ENCODE measurements around the gene KPNA3. TPM values are rescaled to one million over a fixed set of nuclear protein-coding genes. Genes with fewer than 3 reads are reported as not detected.
A peak's percentile ranks its signal among the peaks of the same experiment; 100 is the strongest.

The KPNA3 gene, protein sequence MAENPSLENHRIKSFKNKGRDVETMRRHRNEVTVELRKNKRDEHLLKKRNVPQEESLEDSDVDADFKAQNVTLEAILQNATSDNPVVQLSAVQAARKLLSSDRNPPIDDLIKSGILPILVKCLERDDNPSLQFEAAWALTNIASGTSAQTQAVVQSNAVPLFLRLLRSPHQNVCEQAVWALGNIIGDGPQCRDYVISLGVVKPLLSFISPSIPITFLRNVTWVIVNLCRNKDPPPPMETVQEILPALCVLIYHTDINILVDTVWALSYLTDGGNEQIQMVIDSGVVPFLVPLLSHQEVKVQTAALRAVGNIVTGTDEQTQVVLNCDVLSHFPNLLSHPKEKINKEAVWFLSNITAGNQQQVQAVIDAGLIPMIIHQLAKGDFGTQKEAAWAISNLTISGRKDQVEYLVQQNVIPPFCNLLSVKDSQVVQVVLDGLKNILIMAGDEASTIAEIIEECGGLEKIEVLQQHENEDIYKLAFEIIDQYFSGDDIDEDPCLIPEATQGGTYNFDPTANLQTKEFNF
- 31.3 TPM for polyA plus RNA-seq
- long read RNA-seq, donor 1, full-length matches to known transcripts: 7 of 22 reads
- long read RNA-seq, donor 1, partial matches to known transcripts: 15 of 22 reads
- long read RNA-seq, donor 1, other reads (novel, unspliced or antisense): 0 of 22 reads
- long read RNA-seq, donor 2, full-length matches to known transcripts: 7 of 7 reads
- long read RNA-seq, donor 2, partial matches to known transcripts: 0 of 7 reads
- long read RNA-seq, donor 2, other reads (novel, unspliced or antisense): 0 of 7 reads
- long read RNA-seq, donor 3: 0 reads
- long read RNA-seq, donor 4, full-length matches to known transcripts: 1 of 1 reads
- long read RNA-seq, donor 4, partial matches to known transcripts: 0 of 1 reads
- long read RNA-seq, donor 4, other reads (novel, unspliced or antisense): 0 of 1 reads
- long read RNA-seq, donor 5, full-length matches to known transcripts: 4 of 4 reads
- long read RNA-seq, donor 5, partial matches to known transcripts: 0 of 4 reads
- long read RNA-seq, donor 5, other reads (novel, unspliced or antisense): 0 of 4 reads
- long read RNA-seq, donor 6, full-length matches to known transcripts: 12 of 12 reads
- long read RNA-seq, donor 6, partial matches to known transcripts: 0 of 12 reads
- long read RNA-seq, donor 6, other reads (novel, unspliced or antisense): 0 of 12 reads
- long read RNA-seq, donor 7, full-length matches to known transcripts: 4 of 4 reads
- long read RNA-seq, donor 7, partial matches to known transcripts: 0 of 4 reads
- long read RNA-seq, donor 7, other reads (novel, unspliced or antisense): 0 of 4 reads
- long read RNA-seq, donor 8, full-length matches to known transcripts: 7 of 7 reads
- long read RNA-seq, donor 8, partial matches to known transcripts: 0 of 7 reads
- long read RNA-seq, donor 8, other reads (novel, unspliced or antisense): 0 of 7 reads
- long read RNA-seq, donor 9, full-length matches to known transcripts: 3 of 3 reads
- long read RNA-seq, donor 9, partial matches to known transcripts: 0 of 3 reads
- long read RNA-seq, donor 9, other reads (novel, unspliced or antisense): 0 of 3 reads
- long read RNA-seq, donor 10, full-length matches to known transcripts: 10 of 52 reads
- long read RNA-seq, donor 10, partial matches to known transcripts: 42 of 52 reads
- long read RNA-seq, donor 10, other reads (novel, unspliced or antisense): 0 of 52 reads
- long read RNA-seq, donor 11, full-length matches to known transcripts: 5 of 5 reads
- long read RNA-seq, donor 11, partial matches to known transcripts: 0 of 5 reads
- long read RNA-seq, donor 11, other reads (novel, unspliced or antisense): 0 of 5 reads

DNA sequence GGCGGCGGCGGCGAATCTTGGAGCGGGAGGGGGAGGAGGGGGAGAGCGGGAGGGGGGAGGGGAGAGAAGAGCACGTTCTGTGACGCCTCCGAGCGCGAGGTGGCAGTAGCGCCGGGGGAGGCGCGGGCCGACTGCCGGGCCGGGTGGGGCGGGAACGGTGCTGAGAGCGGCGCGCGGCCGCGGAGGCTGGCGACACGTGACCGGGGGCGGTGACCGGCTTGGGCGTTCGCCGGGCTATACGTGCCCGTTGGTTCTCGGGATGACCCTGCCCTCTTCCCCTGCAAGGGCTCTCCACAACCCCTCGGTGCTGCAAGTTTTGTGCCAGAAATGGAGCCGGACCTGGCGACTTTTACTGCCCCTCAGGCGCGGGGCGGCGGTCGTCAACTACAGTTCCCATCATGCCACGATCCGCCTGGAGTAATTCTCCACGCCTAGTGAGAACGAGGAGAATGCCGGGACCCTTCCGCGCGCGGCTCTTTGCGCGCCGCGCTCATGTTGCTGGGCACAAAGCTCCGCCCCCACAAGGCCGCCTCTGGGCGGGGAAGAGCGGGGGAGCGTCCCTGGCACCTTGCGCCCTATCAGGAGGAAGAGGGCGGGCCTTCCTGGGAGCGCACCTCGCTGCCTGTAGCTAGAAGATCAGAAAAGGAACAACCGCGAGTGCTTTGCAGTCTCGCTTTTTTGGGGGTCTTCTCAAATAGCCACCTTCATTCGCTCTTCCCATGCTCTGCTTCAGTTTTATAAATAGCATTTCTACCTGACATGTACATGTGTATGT is at the start of gene KPNA3:
Gene KPNA3, minus strand, starts transcription at position 133 of the 775 bp plus-strand sequence. CDS start 176 bp downstream, outside the sequence.
- Histone ChIP-seq H3K4me1 (ENCODE audit: control insufficient read depth, insufficient read depth, low read length) (peaks cover 10% of the 10 kb centered on the region), H3K27ac (ENCODE audit: low read length) (peak within 1 kb of the TSS; percentile 91), H3K9me3 (ENCODE audit: control insufficient read depth, low read depth, low read length) (no peaks in the 10 kb centered on the region), H3K27me3 (ENCODE audit: control insufficient read depth, insufficient read depth, low read length) (no peaks in the 10 kb centered on the region), H3K4me3 (ENCODE audit: low read length) (peak within 1 kb of the TSS; percentile 62), H3K36me3 (ENCODE audit: control insufficient read depth, insufficient read depth, low read length) (peaks cover 3% of the 10 kb centered on the region)
- peak; percentile 97 to 99 for DNase-seq
- no CpG with 5 or more reads among the region's 71 CpGs for WGBS (ENCODE audit: insufficient coverage, low lambda C conversion rate)

DNA sequence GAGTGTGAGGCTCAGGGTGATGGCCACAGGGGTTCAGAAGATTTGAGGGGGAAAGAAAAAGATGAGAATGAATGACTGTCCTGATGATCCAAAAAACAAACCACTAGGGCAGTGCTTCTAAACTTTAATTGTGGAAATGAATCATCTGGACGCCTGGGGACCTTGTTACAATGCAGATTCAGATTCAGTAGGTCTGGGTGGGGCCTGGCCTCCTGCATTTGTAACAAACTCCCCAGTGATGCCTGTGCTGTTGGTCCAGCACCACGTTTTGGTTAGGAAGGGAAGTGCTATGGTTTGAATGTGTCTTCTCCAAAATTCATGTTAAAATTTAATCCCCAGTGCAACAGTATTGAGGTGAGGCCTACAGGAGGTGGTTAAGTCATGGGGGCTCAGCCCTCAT is 49.5 kb upstream of the KPNA3 start:
- Histone ChIP-seq H3K4me1 (ENCODE audit: control insufficient read depth, insufficient read depth, low read length) (peaks cover 8% of the 10 kb centered on the region), H3K9me3 (ENCODE audit: control insufficient read depth, low read depth, low read length) (no peaks in the 10 kb centered on the region), H3K27me3 (ENCODE audit: control insufficient read depth, insufficient read depth, low read length) (no peaks in the 10 kb centered on the region), H3K27ac (ENCODE audit: low read length) (no peak overlapping the region), H3K4me3 (ENCODE audit: low read length) (no peak overlapping the region), H3K36me3 (ENCODE audit: control insufficient read depth, insufficient read depth, low read length) (no peaks in the 10 kb centered on the region)
- DNase-seq: no peak
- no CpG with 5 or more reads among the region's 2 CpGs for WGBS (ENCODE audit: insufficient coverage, low lambda C conversion rate)

DNA sequence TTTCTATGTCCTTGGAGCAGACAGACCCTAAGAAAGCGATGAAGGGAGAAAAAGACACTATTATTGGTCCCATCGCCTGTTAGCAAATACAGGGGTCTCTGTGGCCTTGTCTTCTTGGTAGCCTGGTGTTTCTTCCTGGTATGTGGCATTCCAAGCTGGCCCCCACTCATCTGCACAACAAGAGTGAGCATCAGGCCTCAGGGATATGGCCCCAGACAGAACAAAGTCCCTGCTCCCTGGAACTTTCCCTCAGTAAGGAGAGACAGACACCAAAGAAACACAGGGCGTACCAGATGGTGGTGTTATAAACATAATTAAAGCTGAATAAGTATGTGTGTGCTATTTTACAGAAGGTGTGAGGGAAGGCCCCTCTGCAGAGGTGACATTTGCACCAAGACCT is 48.2 kb upstream of the KPNA3 start:
- H3K27ac ChIP-seq (ENCODE audit: low read length): no peak overlapping the region
- H3K9me3 ChIP-seq (ENCODE audit: control insufficient read depth, low read depth, low read length): no peaks in the 10 kb centered on the region
- no peaks in the 10 kb centered on the region for H3K36me3 ChIP-seq (ENCODE audit: control insufficient read depth, insufficient read depth, low read length)
- DNase-seq: peak; percentile 23 to 61
- H3K4me3 ChIP-seq (ENCODE audit: low read length): no peak overlapping the region
- H3K27me3 ChIP-seq (ENCODE audit: control insufficient read depth, insufficient read depth, low read length): no peaks in the 10 kb centered on the region
- peaks cover 8% of the 10 kb centered on the region for H3K4me1 ChIP-seq (ENCODE audit: control insufficient read depth, insufficient read depth, low read length)
- WGBS (ENCODE audit: insufficient coverage, low lambda C conversion rate): no CpG with 5 or more reads among the region's 3 CpGs

DNA sequence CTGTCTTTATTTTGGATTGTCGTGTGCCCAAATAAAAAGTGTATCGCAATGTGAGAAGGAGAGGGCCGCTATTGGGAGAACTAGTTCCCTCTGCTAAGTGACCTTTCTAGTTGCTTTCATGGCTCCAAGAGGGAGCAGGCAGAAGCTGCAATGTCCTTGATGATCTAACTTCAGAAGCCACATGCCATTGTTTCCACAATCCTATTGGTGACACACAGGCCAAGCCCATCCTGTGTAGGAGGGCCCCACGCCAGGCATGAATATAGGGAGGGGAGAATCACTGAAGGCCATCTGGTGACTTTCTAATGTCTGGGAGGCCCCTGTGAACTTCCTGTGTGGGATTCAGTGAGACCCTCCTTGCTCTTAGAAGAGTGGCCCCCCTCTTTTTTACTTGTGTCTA is 47.8 kb upstream of the KPNA3 start:
- no peak overlapping the region for H3K4me3 ChIP-seq (ENCODE audit: low read length)
- DNase-seq: no peak
- no CpG with 5 or more reads among the region's 4 CpGs for WGBS (ENCODE audit: insufficient coverage, low lambda C conversion rate)
- no peaks in the 10 kb centered on the region for H3K27me3 ChIP-seq (ENCODE audit: control insufficient read depth, insufficient read depth, low read length)
- no peaks in the 10 kb centered on the region for H3K9me3 ChIP-seq (ENCODE audit: control insufficient read depth, low read depth, low read length)
- no peaks in the 10 kb centered on the region for H3K36me3 ChIP-seq (ENCODE audit: control insufficient read depth, insufficient read depth, low read length)
- H3K27ac ChIP-seq (ENCODE audit: low read length): no peak overlapping the region
- peaks cover 8% of the 10 kb centered on the region for H3K4me1 ChIP-seq (ENCODE audit: control insufficient read depth, insufficient read depth, low read length)

DNA sequence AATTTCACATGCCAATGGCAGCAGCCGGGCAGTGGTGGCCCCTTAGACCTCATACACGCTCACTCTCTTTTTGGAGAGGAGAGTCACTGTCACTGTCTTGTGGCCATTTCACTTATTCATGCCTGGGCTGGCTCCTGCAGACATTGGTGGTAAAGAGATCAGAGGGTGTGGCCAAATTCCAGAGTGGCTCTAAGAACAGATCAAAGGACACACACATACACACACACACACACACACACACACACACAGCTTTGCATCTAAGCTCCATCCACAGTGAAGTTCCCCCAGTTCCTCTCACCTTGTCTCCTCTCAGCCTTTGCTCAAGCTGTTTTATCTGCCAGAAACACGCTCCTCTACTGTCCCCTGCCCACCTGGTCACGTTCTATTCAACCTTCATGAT is 46.5 kb upstream of the KPNA3 start:
- peak in 1 of 2 donors; percentile 47 for DNase-seq
- no peak overlapping the region for H3K27ac ChIP-seq (ENCODE audit: low read length)
- H3K36me3 ChIP-seq (ENCODE audit: control insufficient read depth, insufficient read depth, low read length): no peaks in the 10 kb centered on the region
- H3K9me3 ChIP-seq (ENCODE audit: control insufficient read depth, low read depth, low read length): no peaks in the 10 kb centered on the region
- H3K4me3 ChIP-seq (ENCODE audit: low read length): no peak overlapping the region
- no peaks in the 10 kb centered on the region for H3K27me3 ChIP-seq (ENCODE audit: control insufficient read depth, insufficient read depth, low read length)
- no CpG with 5 or more reads among the region's 4 CpGs for WGBS (ENCODE audit: insufficient coverage, low lambda C conversion rate)
- peaks cover 8% of the 10 kb centered on the region for H3K4me1 ChIP-seq (ENCODE audit: control insufficient read depth, insufficient read depth, low read length)

DNA sequence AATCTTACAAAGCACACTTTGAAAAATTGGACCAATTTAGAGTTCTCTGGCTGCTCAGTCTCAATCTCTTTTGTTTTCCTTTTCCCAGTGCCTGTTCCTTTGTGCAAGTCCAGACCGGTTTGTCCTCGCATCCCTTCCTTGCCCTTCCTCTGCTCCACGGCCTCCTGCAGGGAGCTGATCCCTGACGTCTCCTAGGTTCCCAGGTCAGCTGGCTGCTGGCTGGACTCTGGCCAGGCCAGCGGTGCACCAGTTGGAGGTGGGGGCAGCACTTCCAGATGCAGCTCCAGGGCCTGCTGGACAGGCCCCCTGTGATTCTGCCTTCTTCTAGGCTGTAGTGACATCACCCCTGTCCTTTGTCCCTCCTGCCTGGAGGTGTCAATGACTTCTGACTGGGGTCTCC is 44.0 kb upstream of the KPNA3 start:
- WGBS (ENCODE audit: insufficient coverage, low lambda C conversion rate): no CpG with 5 or more reads among the region's 5 CpGs
- peak in 1 of 2 donors; percentile 31 for DNase-seq
- Histone ChIP-seq H3K36me3 (ENCODE audit: control insufficient read depth, insufficient read depth, low read length) (no peaks in the 10 kb centered on the region), H3K9me3 (ENCODE audit: control insufficient read depth, low read depth, low read length) (no peaks in the 10 kb centered on the region), H3K4me3 (ENCODE audit: low read length) (no peak overlapping the region), H3K27ac (ENCODE audit: low read length) (no peak overlapping the region), H3K27me3 (ENCODE audit: control insufficient read depth, insufficient read depth, low read length) (no peaks in the 10 kb centered on the region), H3K4me1 (ENCODE audit: control insufficient read depth, insufficient read depth, low read length) (peaks cover 8% of the 10 kb centered on the region)

DNA sequence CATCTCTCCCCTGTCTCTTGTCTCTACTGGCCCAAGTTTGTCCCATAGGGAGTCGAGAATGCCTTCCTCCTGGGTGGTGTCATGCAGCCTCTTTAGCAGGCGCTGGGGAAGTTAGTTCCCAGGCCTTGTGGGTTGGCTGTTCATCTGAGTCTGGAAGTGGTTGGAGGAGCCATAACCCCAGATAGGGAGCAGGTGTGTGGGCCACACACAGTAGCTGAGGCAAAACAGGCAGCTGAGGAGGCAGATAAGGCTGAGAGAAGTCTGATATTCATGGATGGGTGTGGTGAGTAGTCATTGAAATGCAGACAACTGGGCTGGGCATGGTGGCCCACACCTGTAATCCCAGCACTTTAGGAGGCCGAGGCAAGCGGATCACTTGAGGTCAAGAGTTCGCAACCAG is 40.9 kb upstream of the KPNA3 start:
- no peaks in the 10 kb centered on the region for H3K27me3 ChIP-seq (ENCODE audit: control insufficient read depth, insufficient read depth, low read length)
- no peak overlapping the region for H3K27ac ChIP-seq (ENCODE audit: low read length)
- DNase-seq: no peak
- WGBS (ENCODE audit: insufficient coverage, low lambda C conversion rate): no CpG with 5 or more reads among the region's 5 CpGs
- H3K4me3 ChIP-seq (ENCODE audit: low read length): no peak overlapping the region
- H3K9me3 ChIP-seq (ENCODE audit: control insufficient read depth, low read depth, low read length): no peaks in the 10 kb centered on the region
- no peaks in the 10 kb centered on the region for H3K36me3 ChIP-seq (ENCODE audit: control insufficient read depth, insufficient read depth, low read length)
- H3K4me1 ChIP-seq (ENCODE audit: control insufficient read depth, insufficient read depth, low read length): no peaks in the 10 kb centered on the region

DNA sequence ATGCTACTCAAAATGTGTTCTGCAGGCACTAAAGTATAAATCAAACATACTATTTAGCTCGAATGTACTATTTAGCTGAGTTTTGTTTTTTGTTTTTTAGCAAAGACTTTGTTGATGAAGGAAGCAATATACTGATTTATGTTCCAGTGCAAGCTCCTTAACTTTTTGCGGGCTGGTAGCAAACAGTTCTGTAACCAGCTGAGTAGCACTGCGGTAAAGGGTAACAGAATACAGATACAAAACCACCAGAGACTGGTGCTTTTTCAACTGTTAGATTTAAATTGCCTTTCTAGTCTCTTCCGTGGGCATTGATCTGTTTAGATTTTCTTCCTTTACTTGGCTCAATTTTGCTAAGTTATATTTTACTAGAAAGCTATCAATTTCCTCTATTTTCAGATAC is 39.0 kb upstream of the KPNA3 start:
- DNase-seq: no peak
- Histone ChIP-seq H3K27ac (ENCODE audit: low read length) (no peak overlapping the region), H3K36me3 (ENCODE audit: control insufficient read depth, insufficient read depth, low read length) (no peaks in the 10 kb centered on the region), H3K27me3 (ENCODE audit: control insufficient read depth, insufficient read depth, low read length) (no peaks in the 10 kb centered on the region), H3K4me3 (ENCODE audit: low read length) (no peak overlapping the region), H3K9me3 (ENCODE audit: control insufficient read depth, low read depth, low read length) (no peaks in the 10 kb centered on the region), H3K4me1 (ENCODE audit: control insufficient read depth, insufficient read depth, low read length) (no peaks in the 10 kb centered on the region)
- 50% methylated on average over 1 of the region's 4 CpGs for WGBS (ENCODE audit: insufficient coverage, low lambda C conversion rate)

DNA sequence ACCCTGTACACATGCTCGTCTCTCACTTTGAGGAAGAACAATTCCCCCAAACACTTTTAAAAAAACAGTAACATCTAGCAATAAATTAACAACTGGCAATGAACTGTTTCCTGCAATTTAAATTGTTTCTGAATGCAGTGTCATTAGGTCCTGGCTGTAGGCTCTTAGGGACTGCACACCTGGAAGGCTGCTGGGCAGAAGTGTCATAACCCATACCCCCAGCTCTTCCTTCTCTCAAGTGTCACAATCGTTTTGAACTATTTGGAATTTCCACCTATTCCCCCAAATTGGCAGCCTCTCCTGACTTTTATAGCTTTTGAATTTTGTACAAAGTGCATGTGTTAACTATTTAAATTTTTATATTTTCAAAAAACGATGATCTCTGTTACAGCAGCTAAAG is 38.2 kb upstream of the KPNA3 start:
- no peaks in the 10 kb centered on the region for H3K36me3 ChIP-seq (ENCODE audit: control insufficient read depth, insufficient read depth, low read length)
- H3K9me3 ChIP-seq (ENCODE audit: control insufficient read depth, low read depth, low read length): no peaks in the 10 kb centered on the region
- no peak overlapping the region for H3K27ac ChIP-seq (ENCODE audit: low read length)
- no peaks in the 10 kb centered on the region for H3K4me1 ChIP-seq (ENCODE audit: control insufficient read depth, insufficient read depth, low read length)
- WGBS (ENCODE audit: insufficient coverage, low lambda C conversion rate): 71% methylated on average over 1 of the region's 3 CpGs
- H3K27me3 ChIP-seq (ENCODE audit: control insufficient read depth, insufficient read depth, low read length): no peaks in the 10 kb centered on the region
- H3K4me3 ChIP-seq (ENCODE audit: low read length): no peak overlapping the region
- no peak for DNase-seq
